ENCODE results near the gene PLEKHJ1.

Gene PLEKHJ1

GRCh38 chr19:2189880-2190279 is 46.2 kb downstream of the PLEKHJ1 start:
- no peak for TF ChIP-seq CTCF (IDR thresholded peaks at IDR 0.05; ENCODE audit: low read depth, low read length)
- no peak overlapping the region for H3K4me3 ChIP-seq (replicated peaks in 1 of 2; ENCODE audit: low read depth in 2 of 2, low read length in 2 of 2)
- no peak for DNase-seq (ENCODE audit: low read depth in 2 of 2)

- DNase-seq (ENCODE audit: low read depth in 2 of 2), result peak in 1 of 2 donors; percentile 58
- no peak overlapping the region for H3K4me3 ChIP-seq (replicated peaks in 1 of 2; ENCODE audit: low read depth in 2 of 2, low read length in 2 of 2)
- TF ChIP-seq CTCF (IDR thresholded peaks at IDR 0.05; ENCODE audit: low read depth, low read length), result no peak
These were observed 47.3 kb downstream of the PLEKHJ1 start for GRCh38 chr19:2188708-2189385.

DNA sequence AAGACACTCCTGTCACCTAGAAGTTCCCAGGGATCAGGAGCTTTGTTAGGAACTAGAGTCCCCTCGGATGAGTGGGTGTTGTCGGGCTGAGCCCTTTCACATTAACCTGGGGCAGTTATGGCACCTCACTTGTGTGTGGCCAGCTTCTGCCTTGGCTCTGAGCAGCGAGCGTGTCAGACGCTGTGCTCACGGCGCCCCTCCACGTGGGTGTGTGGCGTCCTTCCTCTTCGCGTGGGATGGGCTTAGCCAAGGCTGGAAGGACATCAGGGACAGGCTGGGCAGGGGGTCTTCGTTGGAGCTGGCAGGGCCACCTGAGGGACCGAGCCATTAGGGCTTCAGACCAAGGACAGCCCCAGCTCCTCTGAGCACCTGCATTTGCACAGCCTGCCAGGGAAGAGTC is 49.0 kb downstream of the PLEKHJ1 start:
- H3K4me3 ChIP-seq (replicated peaks in 1 of 2; ENCODE audit: low read depth in 2 of 2, low read length in 2 of 2), result no peak overlapping the region
- no peak for DNase-seq (ENCODE audit: low read depth in 2 of 2)
- no peak for TF ChIP-seq CTCF (IDR thresholded peaks at IDR 0.05; ENCODE audit: low read depth, low read length)

GRCh38 chr19:2186071-2186846 is 49.9 kb downstream of the PLEKHJ1 start:
- TF ChIP-seq CTCF (IDR thresholded peaks at IDR 0.05; ENCODE audit: low read depth, low read length), result no peak
- H3K4me3 ChIP-seq (replicated peaks in 1 of 2; ENCODE audit: low read depth in 2 of 2, low read length in 2 of 2), result no peak overlapping the region
- peak; percentile 73 to 98 for DNase-seq (ENCODE audit: low read depth in 2 of 2)

- H3K4me3 ChIP-seq (replicated peaks in 1 of 2; ENCODE audit: low read depth in 2 of 2, low read length in 2 of 2), result no peak overlapping the region
These were observed 50.4 kb downstream of the PLEKHJ1 start for GRCh38 chr19:2185734-2186070.

GRCh38 chr19:2184422-2184975 is 51.6 kb downstream of the PLEKHJ1 start:
- DNase-seq (ENCODE audit: low read depth in 2 of 2), result no peak
- TF ChIP-seq CTCF (IDR thresholded peaks at IDR 0.05; ENCODE audit: low read depth, low read length), result no peak
- H3K4me3 ChIP-seq (replicated peaks in 1 of 2; ENCODE audit: low read depth in 2 of 2, low read length in 2 of 2), result no peak overlapping the region

More at GRCh38 chr19:2185734-2186070, 50.4 kb downstream of the PLEKHJ1 start:
- TF ChIP-seq CTCF (IDR thresholded peaks at IDR 0.05; ENCODE audit: low read depth, low read length), result no peak
- no peak for DNase-seq (ENCODE audit: low read depth in 2 of 2)
